ENCODE data around the gene ATP8B3. TPM values are rescaled to one million over a fixed set of nuclear protein-coding genes. Genes with fewer than 3 reads are reported as not detected.
A peak's percentile ranks its signal among the peaks of the same experiment; 100 is the strongest.

The ATP8B3 gene
- total and polyA plus RNA-seq, 2 of the 13 experiments (the other 11 are each of a cell fraction or from before 2014, with no cell fraction given), result 2.6 to 5.9 TPM

- TF ChIP-seq ZBTB26 (CRISPR knock-in tag; IDR thresholded peaks at IDR 0.05; ENCODE audit: borderline replicate concordance) (no peak), ZNF768 (CRISPR knock-in tag; IDR thresholded peaks at IDR 0.05) (peak; percentile 23; the same call in 1 of the 2 replicates), ETV5 (CRISPR knock-in tag; IDR thresholded peaks at IDR 0.05; ENCODE audit: borderline replicate concordance) (peak; percentile 56; the same call in 1 of the 2 replicates), MTA3 (CRISPR knock-in tag; IDR thresholded peaks at IDR 0.05) (no peak), MED13 (CRISPR knock-in tag; IDR thresholded peaks at IDR 0.05) (no peak), STAG1 (CRISPR knock-in tag; IDR thresholded peaks at IDR 0.05) (peak; percentile 44), YY1 (IDR thresholded peaks at IDR 0.05; ENCODE audit: insufficient read depth, insufficient replicate concordance, low read depth, low read length) (peak; percentile 48), MLLT10 (CRISPR knock-in tag; IDR thresholded peaks at IDR 0.05) (no peak), GABPA (IDR thresholded peaks at IDR 0.05; ENCODE audit: low read depth, low read length) (no peak), GABPA (CRISPR knock-in tag; IDR thresholded peaks at IDR 0.05; ENCODE audit: low read depth) (no peak), MAF1 (CRISPR knock-in tag; IDR thresholded peaks at IDR 0.05; ENCODE audit: borderline replicate concordance) (no peak), ZNF124 (CRISPR knock-in tag; IDR thresholded peaks at IDR 0.05) (no peak), ZFP82 (CRISPR knock-in tag; IDR thresholded peaks at IDR 0.05; ENCODE audit: borderline replicate concordance) (0 out of 2 replicates have a peak, but pooled peaks have one; percentile 27), RAD51 (IDR thresholded peaks at IDR 0.05; ENCODE audit: borderline replicate concordance) (peak; percentile 97), ZNF670 (CRISPR knock-in tag; IDR thresholded peaks at IDR 0.05; ENCODE audit: borderline replicate concordance) (no peak), GATAD2A (CRISPR knock-in tag; IDR thresholded peaks at IDR 0.05) (peak; percentile 35; the same call in 1 of the 2 replicates), FOXK1 (CRISPR knock-in tag; IDR thresholded peaks at IDR 0.05; ENCODE audit: borderline replicate concordance, low read depth) (0 out of 2 replicates have a peak, but pooled peaks have one; percentile 42), HDAC1 (CRISPR knock-in tag; IDR thresholded peaks at IDR 0.05) (peak; percentile 59; the same call in 1 of the 2 replicates), DRAP1 (CRISPR knock-in tag; IDR thresholded peaks at IDR 0.05) (0 out of 2 replicates have a peak, but pooled peaks have one; percentile 30), RNF2 (conservative IDR thresholded peaks at IDR 0.05; ENCODE audit: low read depth) (no peak), SAP130 (CRISPR knock-in tag; IDR thresholded peaks at IDR 0.05; ENCODE audit: low read depth) (peak; percentile 52), BATF2 (CRISPR knock-in tag; IDR thresholded peaks at IDR 0.05) (no peak)
- TF ChIP-seq, protein P1, sequence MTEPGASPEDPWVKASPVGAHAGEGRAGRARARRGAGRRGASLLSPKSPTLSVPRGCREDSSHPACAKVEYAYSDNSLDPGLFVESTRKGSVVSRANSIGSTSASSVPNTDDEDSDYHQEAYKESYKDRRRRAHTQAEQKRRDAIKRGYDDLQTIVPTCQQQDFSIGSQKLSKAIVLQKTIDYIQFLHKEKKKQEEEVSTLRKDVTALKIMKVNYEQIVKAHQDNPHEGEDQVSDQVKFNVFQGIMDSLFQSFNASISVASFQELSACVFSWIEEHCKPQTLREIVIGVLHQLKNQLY (CRISPR knock-in tag; IDR thresholded peaks at IDR 0.05), result peak; percentile 67; the same call in 1 of the 2 replicates
- TF ChIP-seq, protein P2, sequence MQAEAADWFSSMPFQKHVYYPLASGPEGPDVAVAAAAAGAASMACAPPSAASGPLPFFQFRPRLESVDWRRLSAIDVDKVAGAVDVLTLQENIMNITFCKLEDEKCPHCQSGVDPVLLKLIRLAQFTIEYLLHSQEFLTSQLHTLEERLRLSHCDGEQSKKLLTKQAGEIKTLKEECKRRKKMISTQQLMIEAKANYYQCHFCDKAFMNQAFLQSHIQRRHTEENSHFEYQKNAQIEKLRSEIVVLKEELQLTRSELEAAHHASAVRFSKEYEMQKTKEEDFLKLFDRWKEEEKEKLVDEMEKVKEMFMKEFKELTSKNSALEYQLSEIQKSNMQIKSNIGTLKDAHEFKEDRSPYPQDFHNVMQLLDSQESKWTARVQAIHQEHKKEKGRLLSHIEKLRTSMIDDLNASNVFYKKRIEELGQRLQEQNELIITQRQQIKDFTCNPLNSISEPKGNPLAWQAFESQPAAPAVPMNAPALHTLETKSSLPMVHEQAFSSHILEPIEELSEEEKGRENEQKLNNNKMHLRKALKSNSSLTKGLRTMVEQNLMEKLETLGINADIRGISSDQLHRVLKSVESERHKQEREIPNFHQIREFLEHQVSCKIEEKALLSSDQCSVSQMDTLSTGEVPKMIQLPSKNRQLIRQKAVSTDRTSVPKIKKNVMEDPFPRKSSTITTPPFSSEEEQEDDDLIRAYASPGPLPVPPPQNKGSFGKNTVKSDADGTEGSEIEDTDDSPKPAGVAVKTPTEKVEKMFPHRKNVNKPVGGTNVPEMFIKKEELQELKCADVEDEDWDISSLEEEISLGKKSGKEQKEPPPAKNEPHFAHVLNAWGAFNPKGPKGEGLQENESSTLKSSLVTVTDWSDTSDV (CRISPR knock-in tag; IDR thresholded peaks at IDR 0.05), result no peak
- TF ChIP-seq, protein P3, sequence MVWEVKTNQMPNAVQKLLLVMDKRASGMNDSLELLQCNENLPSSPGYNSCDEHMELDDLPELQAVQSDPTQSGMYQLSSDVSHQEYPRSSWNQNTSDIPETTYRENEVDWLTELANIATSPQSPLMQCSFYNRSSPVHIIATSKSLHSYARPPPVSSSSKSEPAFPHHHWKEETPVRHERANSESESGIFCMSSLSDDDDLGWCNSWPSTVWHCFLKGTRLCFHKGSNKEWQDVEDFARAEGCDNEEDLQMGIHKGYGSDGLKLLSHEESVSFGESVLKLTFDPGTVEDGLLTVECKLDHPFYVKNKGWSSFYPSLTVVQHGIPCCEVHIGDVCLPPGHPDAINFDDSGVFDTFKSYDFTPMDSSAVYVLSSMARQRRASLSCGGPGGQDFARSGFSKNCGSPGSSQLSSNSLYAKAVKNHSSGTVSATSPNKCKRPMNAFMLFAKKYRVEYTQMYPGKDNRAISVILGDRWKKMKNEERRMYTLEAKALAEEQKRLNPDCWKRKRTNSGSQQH (CRISPR knock-in tag; IDR thresholded peaks at IDR 0.05; ENCODE audit: low read depth), result no peak
Observed at GRCh38 chr19:1853295-1854038, 41.4 kb upstream of the ATP8B3 start (continued).
